Calu3 (cell line): ENCODE results near the gene DGLUCY. TPM values are rescaled to one million over a fixed set of nuclear protein-coding genes. Genes with fewer than 3 reads are reported as not detected.

Experiments used
- BruUV-seq: library from RNA; stranded (reverse); fragments of 400-500 nt; replicated peaks from 2 replicates; lab custom pipeline; 2021; lab: Mats Ljungman, UMichigan
- CTCF ChIA-PET: fragments of 300-600 bp; sonication (Branson Sonifier 250); formaldehyde crosslinking; loops from one replicate; lab custom pipeline; 2022; ENCODE audit warnings: antibody characterized with exemption; lab: Charles Lee
- DNase-seq: peaks from one replicate; pipeline ENCODE4 v3.0.0; 2022
- H3K27ac Mint-ChIP-seq: one replicate; pipeline ENCODE4 v1.8.0; 2022; ENCODE audit warnings: mixed read lengths; ENCODE audit not compliant: unreplicated experiment
- H3K27me3 Mint-ChIP-seq: one replicate; pipeline ENCODE4 v1.8.0; 2022; ENCODE audit warnings: mixed read lengths; ENCODE audit not compliant: unreplicated experiment
- H3K36me3 Mint-ChIP-seq: one replicate; pipeline ENCODE4 v1.8.0; 2022; ENCODE audit warnings: mild to moderate bottlenecking, moderate library complexity, mixed read lengths; ENCODE audit not compliant: insufficient read depth, unreplicated experiment
- H3K4me1 Mint-ChIP-seq: one replicate; pipeline ENCODE4 v1.8.0; 2022; ENCODE audit warnings: mild to moderate bottlenecking, low read depth, mixed read lengths; ENCODE audit not compliant: unreplicated experiment
- H3K4me3 Mint-ChIP-seq: one replicate; pipeline ENCODE4 v1.8.0; 2022; ENCODE audit warnings: mild to moderate bottlenecking, low read depth, moderate library complexity, mixed read lengths; ENCODE audit not compliant: unreplicated experiment
- H3K9me3 Mint-ChIP-seq: one replicate; pipeline ENCODE4 v1.8.0; 2022; ENCODE audit warnings: low read depth, mixed read lengths; ENCODE audit not compliant: unreplicated experiment
- intact Hi-C: fragments of 100-400 bp; cut with micrococcal nuclease; formaldehyde crosslinking; loops from one replicate; pipeline ENCODE4 v1.10.0; 2022; ENCODE audit not compliant: unreplicated experiment
- total RNA-seq: library from RNA; stranded (reverse); gene quantifications from 2 replicates; pipeline ENCODE4 v1.2.3, GENCODE V29; 2022
- TF ChIP-seq, protein P1 (sequence below): fragments of 200-600 bp; IDR thresholded peaks from one replicate; pipeline ENCODE4 v1.8.0; 2022; ENCODE audit warnings: antibody characterized with exemption; ENCODE audit not compliant: unreplicated experiment

The DGLUCY gene
- total RNA-seq, 1 experiment from 2014 or later, result 69.3 TPM

DNA sequence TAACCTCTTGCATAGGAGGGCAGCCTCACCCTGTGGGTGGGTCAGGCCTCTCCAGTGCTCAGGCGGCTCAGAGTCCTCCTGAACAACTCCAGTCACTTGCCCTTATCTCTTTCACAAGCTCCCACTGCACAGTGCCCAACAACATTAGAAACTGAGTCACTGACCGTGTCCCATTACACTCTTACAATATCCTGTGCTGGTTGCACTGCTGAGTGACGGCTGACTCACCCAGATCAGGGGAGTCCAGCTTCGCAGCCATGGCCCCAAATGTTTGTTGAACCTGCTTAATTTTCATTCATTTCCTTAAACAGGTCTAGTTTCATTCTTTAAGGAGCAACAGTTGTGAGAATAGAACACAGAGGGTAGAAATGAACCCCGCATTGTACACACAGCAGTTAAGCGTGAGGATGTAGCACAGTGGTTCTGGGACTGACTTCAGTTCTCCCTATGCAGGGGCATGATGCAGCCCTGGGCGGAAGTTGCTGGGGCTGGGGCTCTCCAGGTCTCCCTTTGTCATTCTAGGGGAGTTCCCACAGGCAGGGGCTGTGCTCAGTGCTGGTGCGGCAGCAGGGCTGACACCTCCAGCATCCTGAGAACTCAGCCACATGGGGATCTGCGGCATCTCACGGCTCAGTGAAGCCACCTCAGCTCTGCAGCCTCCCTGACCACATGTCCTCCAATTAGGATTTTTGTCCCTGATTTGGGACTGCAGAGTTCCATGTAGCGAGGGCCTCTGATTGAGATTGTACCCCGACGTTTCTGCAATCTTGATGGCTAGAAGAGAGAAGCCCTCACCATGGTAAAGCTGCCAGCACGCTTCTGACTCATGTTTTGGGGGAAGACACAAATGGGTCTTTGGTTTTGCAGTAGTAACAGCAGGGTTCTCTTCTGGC lies 114.5 kb downstream of the DGLUCY start:
- no peaks in the 10 kb centered on the region for H3K4me1 Mint-ChIP-seq
- CTCF ChIA-PET, result no interaction called here
- H3K4me3 Mint-ChIP-seq, result no peak overlapping the region
- no peak overlapping the region for H3K27ac Mint-ChIP-seq
- H3K27me3 Mint-ChIP-seq, result no peaks in the 10 kb centered on the region
- no peaks in the 10 kb centered on the region for H3K9me3 Mint-ChIP-seq
- intact Hi-C loops, result no loop called here
- DNase-seq, result no peak
- BruUV-seq, result no TSS peak
- TF ChIP-seq, protein P1, sequence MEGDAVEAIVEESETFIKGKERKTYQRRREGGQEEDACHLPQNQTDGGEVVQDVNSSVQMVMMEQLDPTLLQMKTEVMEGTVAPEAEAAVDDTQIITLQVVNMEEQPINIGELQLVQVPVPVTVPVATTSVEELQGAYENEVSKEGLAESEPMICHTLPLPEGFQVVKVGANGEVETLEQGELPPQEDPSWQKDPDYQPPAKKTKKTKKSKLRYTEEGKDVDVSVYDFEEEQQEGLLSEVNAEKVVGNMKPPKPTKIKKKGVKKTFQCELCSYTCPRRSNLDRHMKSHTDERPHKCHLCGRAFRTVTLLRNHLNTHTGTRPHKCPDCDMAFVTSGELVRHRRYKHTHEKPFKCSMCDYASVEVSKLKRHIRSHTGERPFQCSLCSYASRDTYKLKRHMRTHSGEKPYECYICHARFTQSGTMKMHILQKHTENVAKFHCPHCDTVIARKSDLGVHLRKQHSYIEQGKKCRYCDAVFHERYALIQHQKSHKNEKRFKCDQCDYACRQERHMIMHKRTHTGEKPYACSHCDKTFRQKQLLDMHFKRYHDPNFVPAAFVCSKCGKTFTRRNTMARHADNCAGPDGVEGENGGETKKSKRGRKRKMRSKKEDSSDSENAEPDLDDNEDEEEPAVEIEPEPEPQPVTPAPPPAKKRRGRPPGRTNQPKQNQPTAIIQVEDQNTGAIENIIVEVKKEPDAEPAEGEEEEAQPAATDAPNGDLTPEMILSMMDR, result no peak
- no peaks in the 10 kb centered on the region for H3K36me3 Mint-ChIP-seq

DNA sequence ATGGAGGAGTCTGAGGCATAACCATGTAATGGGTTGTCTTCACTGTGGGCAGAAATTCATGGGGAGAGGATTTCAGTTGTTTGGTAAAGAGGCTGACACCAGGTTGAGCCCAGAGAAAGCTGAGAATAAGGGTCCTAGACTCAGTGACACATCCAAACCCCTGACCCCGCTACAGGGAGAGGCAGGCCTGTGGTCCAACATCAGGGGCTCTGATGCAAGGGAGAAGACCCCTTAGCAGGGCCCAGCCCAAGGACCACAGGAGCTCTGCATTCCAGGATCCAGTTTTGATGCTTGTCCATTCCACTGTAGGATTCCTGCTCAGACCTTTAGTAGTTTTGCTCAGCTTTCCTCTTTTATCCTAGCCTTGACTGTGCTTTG lies 115.1 kb downstream of the DGLUCY start:
- TF ChIP-seq, protein P1, result no peak
- Mint-ChIP-seq H3K4me3 (no peak overlapping the region), H3K4me1 (no peaks in the 10 kb centered on the region), H3K9me3 (no peaks in the 10 kb centered on the region), H3K36me3 (peaks cover under 1% of the 10 kb centered on the region), H3K27ac (no peak overlapping the region), H3K27me3 (no peaks in the 10 kb centered on the region)
- no peak for DNase-seq
- BruUV-seq, result no TSS peak
- CTCF ChIA-PET, result no interaction called here
- intact Hi-C loops, result no loop called here

DNA sequence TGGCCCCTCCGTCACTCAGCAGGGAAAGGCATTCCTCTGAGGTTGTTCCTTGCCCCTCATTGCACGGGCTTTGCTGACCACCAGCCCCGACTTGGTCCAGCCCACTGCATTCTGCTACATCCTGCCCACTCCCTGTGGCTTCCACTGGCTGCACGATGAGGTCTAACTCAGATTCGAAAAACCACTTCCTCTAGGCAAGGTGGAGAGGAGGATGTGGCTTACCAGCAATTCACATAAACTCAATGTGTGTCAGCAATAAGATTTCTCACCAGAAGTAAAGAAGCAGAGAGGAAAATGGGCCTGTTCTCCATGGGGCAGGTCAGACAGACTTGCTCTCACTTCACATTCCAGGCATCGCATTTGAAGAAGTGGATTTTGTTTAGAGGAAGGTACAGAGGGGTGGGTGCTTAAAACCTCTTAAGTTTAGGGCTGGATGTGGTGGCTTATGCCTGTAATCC lies 115.9 kb downstream of the DGLUCY start:
- H3K27me3 Mint-ChIP-seq, result no peaks in the 10 kb centered on the region
- H3K36me3 Mint-ChIP-seq, result peaks cover 4% of the 10 kb centered on the region
- BruUV-seq, result no TSS peak
- no peak for DNase-seq
- intact Hi-C loops, result no loop called here
- H3K9me3 Mint-ChIP-seq, result peaks cover 2% of the 10 kb centered on the region
- no peak overlapping the region for H3K4me3 Mint-ChIP-seq
- no peak overlapping the region for H3K27ac Mint-ChIP-seq
- no peaks in the 10 kb centered on the region for H3K4me1 Mint-ChIP-seq
- TF ChIP-seq, protein P1, result no peak
- CTCF ChIA-PET, result no interaction called here

DNA sequence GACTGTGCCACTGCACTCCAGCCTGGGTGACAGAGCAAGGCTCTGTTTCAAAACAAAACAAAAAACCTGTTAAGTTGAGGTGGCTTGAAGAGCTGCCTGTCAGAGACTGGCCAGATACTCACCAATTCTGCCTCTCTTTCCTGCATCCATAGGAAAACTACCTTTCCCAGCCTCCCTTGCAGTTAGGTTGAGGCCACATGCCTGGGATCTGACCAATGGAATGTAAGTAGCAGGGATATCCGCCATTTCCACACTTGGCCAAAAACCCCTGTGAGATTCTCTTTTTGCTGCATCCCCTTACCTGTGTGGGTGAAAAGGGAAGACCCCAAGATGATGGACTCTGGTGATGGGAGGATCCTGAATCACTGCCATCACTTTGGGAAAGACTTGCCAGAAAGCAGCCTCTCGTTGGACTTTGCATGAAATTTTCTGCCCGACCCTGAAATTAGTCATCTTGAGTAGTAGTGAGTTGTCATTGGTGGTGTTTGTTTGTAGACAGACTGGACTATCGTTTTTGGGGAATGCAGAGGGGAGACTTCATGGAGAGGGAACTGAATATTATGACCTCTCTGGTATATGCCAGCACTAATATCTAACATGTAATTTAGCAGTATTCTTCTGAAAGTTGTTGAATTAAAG lies 116.6 kb downstream of the DGLUCY start:
- CTCF ChIA-PET, result no interaction called here
- DNase-seq, result no peak
- intact Hi-C loops, result no loop called here
- no peaks in the 10 kb centered on the region for H3K27me3 Mint-ChIP-seq
- TF ChIP-seq, protein P1, result no peak
- no peak overlapping the region for H3K4me3 Mint-ChIP-seq
- H3K27ac Mint-ChIP-seq, result no peak overlapping the region
- BruUV-seq, result no TSS peak
- peaks cover 2% of the 10 kb centered on the region for H3K9me3 Mint-ChIP-seq
- H3K36me3 Mint-ChIP-seq, result peaks cover 4% of the 10 kb centered on the region
- H3K4me1 Mint-ChIP-seq, result no peaks in the 10 kb centered on the region
